NOMO-1 treated with dmso at 0.1 percent for 144 hours (cell line): ENCODE measurements around the gene SPSB3.

Experiments used
- DNase-seq: peaks from one replicate; lab custom pipeline; 2025; ENCODE audit not compliant: unreplicated experiment; lab: John Stamatoyannopoulos, UW

The SPSB3 gene

DNA sequence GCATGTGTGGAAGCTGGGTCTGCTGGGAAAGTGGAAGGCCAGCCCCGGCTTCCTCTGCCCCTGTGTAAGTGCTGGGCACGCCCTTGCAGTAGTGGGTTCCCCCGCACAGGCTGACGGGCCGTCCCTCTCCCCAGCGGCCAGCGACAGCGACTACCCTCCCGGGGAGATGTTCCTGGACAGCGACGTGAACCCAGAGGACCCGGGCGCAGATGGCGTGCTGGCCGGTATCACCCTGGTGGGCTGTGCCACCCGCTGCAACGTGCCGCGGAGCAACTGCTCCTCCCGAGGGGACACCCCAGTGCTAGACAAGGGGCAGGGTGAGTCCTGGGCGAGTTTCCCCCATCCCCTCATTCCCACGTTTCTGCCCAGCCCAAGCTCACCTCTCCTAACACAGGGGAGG is 16.5 kb downstream of the SPSB3 start:
- no peak for DNase-seq

DNA sequence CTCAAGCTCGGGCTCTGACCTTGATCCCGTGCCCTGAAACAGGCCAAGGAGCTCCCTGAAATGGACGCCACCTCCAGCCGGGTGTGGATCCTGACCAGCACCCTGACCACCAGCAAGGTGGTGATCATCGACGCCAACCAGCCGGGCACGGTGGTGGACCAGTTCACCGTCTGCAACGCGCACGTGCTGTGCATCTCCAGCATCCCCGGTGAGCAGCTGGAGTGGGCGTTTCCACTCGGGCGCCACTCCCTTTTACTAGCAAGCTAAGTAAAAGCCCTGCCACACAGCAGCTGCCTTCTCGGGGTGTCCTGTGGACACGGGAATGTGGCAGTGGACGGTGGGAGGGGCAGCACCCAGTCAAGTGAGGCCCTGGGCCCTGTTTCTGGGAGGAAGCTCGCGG is 17.4 kb downstream of the SPSB3 start:
- no peak for DNase-seq

DNA sequence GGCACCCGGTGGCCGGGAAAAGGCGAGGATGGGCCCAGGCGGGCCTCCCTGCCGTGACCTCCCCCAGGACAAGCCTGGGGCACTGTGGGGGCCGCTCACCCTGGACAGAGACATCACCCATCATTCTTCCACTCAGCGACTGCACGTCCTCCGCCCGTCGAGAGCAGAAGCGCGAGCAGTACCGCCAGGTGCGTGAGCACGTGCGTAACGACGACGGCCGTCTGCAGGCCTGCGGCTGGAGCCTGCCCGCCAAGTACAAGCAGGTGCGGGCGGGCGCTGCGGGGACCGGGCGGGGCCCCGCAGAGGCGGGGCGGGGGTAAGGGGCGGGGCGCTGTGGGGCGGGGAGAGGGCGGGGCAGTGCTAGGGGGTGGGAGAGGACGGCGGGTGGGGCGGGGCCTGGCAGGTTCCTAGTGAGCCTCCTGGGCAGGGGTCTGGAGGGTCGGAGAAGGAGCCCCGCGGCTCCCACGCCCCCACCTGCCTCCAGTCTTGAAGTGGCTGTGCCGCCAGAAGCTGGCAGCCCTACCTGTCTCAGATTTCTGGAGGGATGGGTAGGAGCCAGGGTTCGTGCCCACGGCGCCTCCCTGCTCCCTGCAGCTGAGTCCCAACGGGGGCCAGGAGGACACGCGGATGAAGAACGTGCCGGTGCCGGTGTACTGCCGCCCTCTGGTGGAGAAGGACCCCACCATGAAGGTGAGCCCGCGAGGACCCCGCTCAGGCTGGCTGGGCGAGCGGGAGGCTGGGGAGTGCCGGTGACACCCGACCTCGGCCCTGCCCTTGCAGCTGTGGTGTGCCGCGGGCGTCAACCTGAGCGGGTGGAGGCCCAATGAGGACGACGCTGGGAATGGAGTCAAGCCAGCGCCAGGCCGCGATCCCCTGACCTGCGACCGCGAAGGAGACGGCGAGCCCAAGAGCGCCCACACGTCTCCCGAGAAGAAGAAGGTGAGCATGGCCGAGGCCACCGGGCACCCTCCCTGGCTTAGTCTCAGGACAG is 18.6 kb downstream of the SPSB3 start:
- DNase-seq, result no peak

DNA sequence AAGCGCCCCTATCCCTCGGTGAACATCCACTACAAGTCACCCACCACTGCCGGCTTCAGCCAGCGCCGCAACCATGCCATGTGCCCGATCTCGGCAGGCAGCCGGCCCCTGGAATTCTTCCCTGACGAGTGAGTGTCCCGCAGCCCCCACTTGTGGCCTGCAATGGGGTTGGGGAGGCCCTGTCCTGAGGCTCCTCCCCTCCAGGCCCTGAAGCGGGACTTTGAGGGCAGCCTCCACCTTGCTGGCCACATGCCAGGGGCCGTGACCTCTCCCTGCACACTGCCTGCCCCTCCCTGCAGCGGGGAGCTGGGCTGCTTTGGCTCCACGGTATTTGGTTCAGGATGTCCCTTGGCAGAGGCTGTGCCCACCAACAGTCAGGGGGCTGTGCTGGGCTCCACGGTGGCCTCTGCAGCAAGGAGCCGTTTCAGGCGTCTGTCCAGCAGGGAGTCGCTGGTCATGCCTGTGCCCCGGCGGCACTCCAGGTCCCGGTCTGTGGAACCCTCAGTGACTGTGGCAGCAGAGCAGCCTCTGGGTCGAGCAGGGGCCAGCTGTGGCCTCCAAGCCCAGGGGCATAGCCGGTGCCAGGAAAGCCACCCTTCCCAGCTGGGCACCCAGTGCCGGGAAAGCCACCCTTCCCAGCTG is 19.4 kb downstream of the SPSB3 start:
- DNase-seq, result no peak

DNA sequence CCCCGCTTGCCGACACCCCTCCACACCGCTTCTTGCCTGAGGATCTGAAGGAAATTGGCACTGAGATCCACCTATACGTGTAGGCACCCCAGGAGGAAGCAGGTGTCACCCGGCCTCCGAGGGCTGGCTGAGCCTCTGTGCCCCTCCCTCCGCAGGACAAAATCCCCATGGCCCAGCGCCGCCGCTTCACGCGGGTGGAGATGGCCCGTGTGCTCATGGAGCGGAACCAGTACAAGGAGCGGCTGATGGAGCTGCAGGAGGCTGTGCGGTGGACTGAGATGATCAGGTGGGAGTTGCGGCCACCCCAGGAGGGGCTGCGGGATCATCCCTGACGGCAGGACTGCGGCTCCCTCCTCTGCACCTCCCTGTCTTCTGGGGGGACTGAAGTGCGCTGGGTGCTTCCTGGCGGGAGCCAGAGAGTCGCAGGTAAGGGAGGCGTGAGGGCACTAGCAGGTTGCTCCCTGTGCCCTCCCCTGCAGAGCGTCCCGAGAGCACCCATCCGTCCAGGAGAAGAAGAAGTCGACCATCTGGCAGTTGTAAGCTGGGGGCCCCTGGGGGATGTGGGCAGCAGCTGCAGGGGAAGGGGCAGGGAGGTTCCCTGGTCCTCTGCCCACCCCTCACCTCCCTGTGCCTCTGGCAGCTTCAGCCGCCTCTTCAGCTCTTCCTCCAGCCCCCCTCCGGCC is 20.0 kb downstream of the SPSB3 start:
- DNase-seq, result no peak

DNA sequence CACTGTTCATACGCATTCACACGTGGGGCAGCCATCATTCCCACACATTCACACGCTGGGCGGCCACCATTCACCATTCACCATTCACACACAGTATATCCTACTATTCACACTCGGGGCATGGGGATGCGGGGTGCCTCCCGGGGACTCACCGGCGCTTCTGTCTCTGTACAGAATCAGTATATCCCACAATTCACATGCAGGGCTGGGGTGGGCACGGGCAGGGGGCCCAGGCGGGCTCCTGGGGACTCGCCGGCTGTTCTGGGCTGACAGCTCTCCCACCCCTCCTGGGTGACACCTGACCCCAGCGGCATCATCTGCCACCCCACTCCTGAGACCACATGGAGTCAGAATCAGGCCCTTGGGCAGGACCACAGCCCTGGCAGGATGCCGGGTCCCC is 20.6 kb downstream of the SPSB3 start:
- DNase-seq, result no peak

DNA sequence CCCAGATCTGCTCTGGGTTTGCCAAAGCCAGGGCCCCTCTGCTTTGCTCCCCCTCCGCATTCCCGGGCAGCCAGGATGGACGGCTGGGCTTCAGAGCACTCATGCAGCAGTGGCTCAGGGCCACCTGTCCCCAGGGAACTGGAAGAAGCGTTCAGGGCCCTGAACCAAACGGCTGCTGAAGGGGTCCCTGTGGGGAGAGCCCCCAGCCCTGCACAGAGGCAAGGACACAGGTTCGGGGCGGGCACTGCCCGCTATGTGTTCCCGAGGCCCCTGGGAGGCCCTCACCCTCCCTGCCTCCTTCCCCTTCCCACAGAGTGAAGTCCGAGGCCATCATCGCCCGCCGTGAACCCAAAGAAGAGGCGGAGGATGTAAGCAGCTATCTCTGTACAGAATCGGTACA is 21.5 kb downstream of the SPSB3 start:
- DNase-seq, result no peak

DNA sequence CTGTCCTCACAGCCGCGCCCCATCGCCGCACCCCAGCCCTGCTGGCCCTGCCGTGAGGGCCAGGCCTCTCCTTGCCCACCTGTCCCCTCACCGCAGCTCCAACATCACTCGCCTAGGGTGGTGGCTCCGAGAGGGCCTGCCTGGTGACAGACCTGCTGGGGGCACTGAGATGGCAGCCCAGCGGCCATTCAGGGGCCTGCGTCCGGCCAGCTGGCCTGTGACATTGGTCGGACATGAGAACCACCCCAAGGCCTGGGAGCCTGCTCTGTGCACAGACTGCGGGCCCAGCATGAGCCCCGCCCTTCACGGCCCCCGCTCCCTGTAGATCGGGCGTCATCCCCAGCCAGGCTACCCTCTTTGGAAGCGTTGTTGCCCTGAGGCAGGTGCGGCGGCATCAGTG is 22.9 kb downstream of the SPSB3 start:
- DNase-seq, result no peak

DNA sequence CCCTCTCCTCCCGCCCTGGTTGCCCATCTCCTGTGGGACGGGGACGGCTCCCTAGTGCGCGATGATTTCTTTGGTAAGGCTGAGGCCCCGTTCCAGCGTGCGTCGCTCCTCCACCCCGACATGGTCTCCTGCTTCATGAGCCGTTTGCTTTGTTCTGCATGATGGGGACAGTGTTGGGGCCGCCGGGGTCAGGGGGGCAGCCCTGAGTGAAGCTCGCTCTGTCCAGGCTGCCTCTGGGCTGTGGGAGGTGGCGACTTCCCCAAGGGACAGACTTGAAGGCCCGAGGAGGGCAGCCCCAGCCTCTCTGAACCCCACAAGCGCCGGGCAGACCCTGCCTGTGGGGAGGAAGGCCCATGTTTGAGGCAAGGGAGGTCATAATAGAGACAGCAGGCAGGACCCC is 23.4 kb downstream of the SPSB3 start:
- DNase-seq, result no peak

DNA sequence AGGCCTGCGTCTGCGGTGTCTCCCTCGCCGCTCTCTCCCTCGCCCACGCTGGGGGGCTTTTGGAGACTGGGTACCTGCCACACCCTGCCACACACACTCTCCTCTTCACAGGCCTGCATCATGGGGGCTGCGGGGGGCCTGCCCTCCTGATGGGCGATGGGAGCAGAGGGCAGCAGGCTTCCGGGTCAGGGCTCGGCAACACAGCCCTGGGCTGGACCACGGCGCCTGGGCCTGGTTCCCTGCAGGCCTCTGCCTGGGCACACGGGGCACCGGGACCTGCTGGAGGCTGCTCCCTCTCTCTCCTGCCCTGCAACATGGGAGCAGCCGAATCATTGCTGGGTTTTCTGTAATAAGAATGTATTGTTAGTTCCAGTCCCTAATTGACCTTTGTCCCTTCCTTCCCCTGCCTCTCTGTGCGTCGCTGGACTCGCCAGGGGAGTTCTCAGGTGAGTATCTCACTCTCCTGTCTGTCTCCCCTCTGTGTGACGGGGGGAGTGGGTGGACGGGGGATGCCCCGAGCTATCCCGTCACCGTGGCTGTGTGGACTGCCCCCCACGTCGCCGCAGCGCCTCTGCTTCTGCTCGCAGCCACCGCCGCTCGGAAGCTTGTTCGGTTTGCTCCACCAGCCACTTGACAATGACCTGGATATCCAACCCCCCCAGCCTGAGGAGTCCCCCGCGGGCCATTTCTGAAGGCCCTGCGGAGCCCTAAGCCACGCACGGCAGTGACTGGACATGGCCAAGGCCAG is 24.5 kb downstream of the SPSB3 start:
- DNase-seq, result no peak

DNA sequence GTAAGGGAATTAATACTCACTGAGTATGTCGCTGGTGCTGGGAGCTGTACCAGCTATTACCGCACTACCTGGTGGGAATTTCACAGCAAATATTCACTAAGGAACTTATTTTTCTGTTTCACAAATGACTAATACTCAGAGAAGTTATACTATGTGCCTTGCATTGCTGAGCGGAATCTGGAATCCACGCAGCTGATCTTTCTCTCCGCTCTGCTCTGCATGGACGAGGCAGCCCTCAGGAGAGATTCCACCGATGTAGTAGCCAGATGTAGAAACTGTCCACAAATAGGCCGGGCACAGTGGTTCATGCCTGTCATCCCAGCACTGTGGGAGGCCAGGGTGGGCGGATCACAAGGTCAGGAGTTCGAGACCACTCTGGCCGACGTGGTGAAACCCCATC is 28.2 kb downstream of the SPSB3 start:
- DNase-seq, result no peak

DNA sequence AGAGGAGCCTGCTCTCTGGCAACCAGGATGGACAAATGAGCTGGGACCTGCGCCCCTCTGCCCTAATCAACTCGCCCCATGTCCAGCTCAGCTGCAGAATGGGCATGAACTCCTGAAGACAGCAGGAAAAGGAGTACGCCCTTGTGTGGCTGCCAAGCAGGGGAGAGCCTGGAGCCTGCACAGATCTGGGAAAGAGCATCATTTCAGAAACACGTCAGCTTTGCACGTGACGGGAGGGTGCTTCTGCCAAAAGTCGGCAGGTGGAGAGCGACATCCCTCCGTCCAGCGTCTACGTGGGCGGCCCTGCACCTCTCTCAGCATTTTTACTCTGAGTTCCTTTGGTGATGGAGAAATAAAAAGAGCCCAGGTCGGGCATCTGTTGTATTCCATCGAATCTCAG is 29.5 kb downstream of the SPSB3 start:
- no peak for DNase-seq

DNA sequence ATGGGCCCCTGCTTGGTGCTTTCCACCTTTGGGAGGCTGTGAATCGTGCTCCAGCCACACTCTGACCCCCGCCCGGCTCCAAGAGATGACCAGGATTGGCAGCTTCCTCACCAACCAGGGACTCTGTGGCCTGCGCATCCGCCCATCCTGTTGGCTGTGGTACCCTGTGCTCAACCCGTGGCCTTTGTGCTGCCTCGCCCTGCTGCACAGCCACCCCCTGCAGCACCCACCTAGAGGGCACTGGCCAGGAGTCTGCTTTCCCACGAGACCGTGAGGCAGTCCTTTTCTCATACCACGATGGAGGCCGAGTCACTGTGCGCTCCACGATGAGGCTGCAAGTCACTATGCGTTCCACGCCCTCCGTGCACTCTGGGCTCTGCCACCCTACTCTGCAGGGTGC is 30.4 kb downstream of the SPSB3 start:
- no peak for DNase-seq

DNA sequence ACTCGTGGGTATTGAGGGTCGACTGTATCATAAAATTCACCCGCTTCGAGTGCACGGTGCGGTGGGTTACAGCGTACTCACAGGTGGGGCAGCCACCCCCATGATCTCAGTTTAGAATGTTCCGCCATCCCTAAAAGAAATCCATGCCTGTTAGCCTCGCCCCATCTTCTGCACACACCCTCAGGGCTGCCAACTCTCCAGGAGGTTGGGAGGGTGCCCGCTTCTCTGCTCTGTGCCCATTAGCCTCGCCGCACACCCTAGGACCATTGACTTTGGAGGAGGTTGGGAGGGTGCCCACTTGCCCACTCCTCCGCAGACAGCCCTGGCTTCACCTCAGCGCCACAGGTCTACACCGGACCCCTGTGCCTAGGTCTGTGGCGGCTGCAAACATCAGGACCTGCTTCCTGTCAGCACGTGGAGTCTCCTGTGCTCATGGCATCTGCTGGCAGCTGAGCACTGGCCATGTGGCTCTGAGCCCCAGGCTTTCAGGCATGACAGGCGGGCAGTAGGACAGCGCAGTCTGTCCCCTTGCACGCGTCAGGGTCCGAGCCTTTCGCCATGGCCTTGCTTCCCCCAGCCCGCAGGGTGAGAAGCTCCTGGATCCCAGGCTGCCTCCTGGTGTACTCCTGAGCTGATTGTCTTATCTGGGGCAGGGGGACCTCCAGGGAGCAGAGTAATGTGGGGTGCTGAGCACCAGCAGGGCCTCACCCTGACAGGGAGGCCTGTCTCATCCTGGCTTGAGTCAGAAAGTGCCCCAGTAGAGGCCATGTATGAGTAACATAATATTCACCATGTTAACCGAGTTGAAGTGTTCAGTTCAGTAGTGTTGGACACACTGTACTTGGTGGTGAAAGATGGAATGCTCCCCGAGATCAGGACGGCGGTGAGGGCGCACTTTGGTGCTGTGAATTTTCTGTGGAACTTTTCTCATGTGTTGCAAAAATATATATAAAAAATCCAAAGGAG is 32.9 kb downstream of the SPSB3 start:
- no peak for DNase-seq

DNA sequence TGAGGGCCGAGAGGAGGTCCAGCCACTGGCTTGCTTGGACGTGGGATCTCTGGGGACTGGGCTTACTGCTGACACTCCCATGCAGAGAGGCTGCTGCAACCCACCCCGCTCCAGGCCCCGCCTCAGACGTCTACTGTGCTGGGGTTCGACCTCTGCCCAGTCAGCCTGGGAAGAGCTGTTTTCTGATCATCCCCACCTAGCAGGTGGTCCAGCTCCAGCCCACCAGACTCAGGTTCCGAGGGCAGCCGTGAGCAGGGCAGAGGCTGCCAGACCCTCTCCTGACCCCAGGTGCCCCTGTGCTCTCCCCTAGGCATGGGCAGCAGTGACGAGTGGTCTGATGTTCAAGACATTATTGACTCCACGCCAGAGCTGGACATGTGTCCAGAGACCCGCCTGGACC is 34.4 kb downstream of the SPSB3 start:
- DNase-seq, result no peak

DNA sequence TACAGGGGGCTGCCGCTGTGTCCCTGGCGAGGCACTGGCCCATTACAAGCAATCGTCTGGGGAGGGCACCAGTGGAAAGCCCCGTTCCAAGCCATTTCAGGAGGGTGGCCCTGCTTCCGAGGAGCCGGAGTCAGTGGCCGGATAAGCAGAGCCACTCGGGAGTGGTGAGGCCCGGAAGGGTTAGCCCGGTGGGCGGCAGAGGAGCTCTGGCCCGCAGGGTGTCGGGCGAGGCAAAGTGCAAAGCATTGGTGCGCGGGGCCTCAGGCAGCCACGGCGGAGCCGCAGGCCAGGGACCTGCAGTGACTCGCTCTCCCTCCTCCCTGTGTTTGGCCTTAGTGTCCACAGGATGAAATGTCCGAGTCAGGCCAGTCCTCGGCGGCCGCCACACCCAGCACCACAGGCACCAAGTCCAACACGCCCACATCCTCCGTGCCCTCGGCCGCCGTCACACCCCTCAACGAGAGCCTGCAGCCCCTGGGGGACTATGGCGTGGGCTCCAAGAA is 35.6 kb downstream of the SPSB3 start:
- no peak for DNase-seq

DNA sequence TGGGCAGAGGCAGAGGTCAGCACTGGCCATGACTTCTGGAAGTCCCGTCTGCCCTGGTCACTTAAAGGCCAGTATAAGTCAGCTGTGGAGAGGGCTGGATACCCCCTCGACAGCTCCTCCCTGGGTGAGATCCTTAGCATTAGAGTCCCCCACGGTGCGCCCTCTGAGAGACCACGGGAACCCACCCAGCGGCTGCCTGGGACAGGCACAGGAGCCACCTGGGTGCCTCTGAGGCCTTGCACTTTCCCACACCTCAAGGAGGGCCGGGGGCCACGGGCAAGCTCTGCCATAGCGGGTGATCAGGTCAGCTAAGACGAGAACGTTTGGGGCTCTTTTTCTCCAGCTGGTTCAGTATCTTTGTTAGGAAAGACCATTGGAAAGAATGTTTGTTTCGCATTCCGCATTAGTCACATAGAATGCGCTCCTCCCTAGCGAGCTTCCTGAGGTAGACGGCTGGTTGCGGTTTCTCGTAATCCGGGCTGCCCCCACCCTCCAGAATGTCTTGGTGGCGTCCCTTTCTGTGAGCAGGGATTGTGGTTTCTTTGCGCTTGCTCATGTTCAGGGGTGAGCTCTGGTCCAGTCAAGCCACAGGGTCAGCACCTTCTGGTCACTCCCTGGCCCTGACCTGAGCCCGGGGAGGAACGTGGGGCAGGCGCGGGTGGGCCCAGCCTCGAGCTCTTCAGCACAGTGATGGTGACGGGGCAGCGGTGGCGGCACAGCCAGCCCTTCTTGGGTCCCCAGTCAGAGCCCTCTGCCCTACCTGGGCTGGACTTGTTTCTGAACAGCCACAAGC is 36.3 kb downstream of the SPSB3 start:
- DNase-seq, result no peak

DNA sequence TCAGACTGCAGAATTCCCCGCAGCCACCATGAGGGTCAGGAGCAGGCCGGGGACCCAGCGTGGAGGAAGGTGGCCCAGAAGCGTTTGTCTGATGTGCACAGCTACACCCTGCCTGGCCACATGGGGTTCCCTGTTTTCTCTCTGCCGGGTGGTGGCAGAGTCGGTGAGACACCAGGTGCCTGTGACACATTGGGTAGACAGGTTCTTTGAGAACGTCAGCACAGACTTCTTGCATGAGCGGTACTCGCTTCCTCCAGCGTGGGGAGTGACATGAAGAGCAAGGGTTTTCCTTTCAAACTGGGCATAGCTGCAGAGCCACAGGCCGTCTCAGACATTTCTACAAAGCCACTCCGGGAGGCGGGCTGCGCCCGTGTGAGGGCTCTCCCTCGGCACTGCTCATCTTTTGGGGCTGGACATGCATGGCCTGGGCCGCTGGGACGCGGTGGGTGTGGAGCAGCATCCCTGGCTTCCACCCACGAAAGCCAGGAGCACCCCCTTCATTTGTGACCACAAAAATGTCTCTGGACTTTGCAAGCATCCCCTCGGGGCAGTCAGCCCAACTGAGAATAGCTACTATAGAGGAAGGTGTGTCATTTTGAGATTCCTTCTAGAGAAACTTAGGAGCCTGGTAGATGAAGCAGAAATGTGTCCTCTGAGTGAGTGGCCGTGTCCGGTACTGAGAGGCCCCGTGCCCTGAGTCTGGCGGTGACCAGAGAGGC is 37.0 kb downstream of the SPSB3 start:
- DNase-seq, result no peak
